ENCODE data around the gene PPP1R7.

GRCh38 chr2:241140445-241140840 is 9.8 kb upstream of the PPP1R7 start:
- TF ChIP-seq, protein P1, sequence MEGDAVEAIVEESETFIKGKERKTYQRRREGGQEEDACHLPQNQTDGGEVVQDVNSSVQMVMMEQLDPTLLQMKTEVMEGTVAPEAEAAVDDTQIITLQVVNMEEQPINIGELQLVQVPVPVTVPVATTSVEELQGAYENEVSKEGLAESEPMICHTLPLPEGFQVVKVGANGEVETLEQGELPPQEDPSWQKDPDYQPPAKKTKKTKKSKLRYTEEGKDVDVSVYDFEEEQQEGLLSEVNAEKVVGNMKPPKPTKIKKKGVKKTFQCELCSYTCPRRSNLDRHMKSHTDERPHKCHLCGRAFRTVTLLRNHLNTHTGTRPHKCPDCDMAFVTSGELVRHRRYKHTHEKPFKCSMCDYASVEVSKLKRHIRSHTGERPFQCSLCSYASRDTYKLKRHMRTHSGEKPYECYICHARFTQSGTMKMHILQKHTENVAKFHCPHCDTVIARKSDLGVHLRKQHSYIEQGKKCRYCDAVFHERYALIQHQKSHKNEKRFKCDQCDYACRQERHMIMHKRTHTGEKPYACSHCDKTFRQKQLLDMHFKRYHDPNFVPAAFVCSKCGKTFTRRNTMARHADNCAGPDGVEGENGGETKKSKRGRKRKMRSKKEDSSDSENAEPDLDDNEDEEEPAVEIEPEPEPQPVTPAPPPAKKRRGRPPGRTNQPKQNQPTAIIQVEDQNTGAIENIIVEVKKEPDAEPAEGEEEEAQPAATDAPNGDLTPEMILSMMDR (IDR thresholded peaks at IDR 0.05): no peak
- TF ChIP-seq EZH2 (IDR thresholded peaks at IDR 0.05): no peak

Measured in neural progenitor cell (in vitro differentiated cells).